GM23338 (cell line): Measurements from ENCODE around the gene GIMAP7.

Experiments
- CTCF ChIP-seq, 2 experiments: fragments of 200-600 bp in 1 of 2; sonication (generic) in 1 of 2; conservative IDR thresholded peaks; 2 replicates each; pipeline versions ENCODE4 v1.5.1 to v1.6.1; 2016 to 2017; ENCODE audit warnings: antibody characterized with exemption in 2 of 2, low read depth in 2 of 2, mild to moderate bottlenecking in 2 of 2, moderate library complexity in 1 of 2
- EZH2 ChIP-seq: fragments of 200-600 bp; sonication (generic); IDR thresholded peaks from one replicate; pipeline ENCODE4 v1.8.0; 2017; ENCODE audit warnings: antibody characterized with exemption, mild to moderate bottlenecking, low read depth; ENCODE audit not compliant: unreplicated experiment
- EZH2phosphoT487 ChIP-seq: fragments of 200-600 bp; sonication (generic); IDR thresholded peaks from one replicate; pipeline ENCODE4 v1.8.1; 2018; ENCODE audit warnings: antibody characterized with exemption; ENCODE audit not compliant: unreplicated experiment
- POLR2AphosphoS5 ChIP-seq: IDR thresholded peaks from 2 replicates; pipeline ENCODE4 v1.6.1; 2016; ENCODE audit warnings: antibody characterized with exemption, low read depth
- STAT1 ChIP-seq: IDR thresholded peaks from one replicate; pipeline ENCODE4 v1.6.1; 2016; ENCODE audit warnings: antibody characterized with exemption; ENCODE audit not compliant: unreplicated experiment
- ZNF331 ChIP-seq: fragments of 250-450 bp; sonication (Bioruptor Pico); IDR thresholded peaks from 2 replicates; pipeline ENCODE4 v1.5.0; 2020; ENCODE audit warnings: low read depth, mild to moderate bottlenecking, moderate library complexity

- TF ChIP-seq POLR2AphosphoS5 (no peak), STAT1 (no peak), CTCF (conservative IDR thresholded peaks at IDR 0.05; ENCODE audit: low read depth in 2 of 2) (no peak), EZH2phosphoT487 (no peak), EZH2 (no peak), ZNF331 (CRISPR knock-in tag) (no peak)
Observed at GRCh38 chr7:150565239-150565638, 50.6 kb downstream of the GIMAP7 start.
